DOHH2 (cell line): ENCODE results near the gene RAB7A.

Experiments
- EZH2phosphoT487 ChIP-seq: fragments of 200-600 bp; sonication (generic); IDR thresholded peaks from 2 replicates; pipeline ENCODE4 v1.6.1; 2017; ENCODE audit warnings: borderline replicate concordance, mild to moderate bottlenecking, antibody characterized with exemption, low read length, moderate library complexity, mixed read lengths
- TF ChIP-seq, protein P1 (sequence below): fragments of 200-600 bp; sonication (generic); IDR thresholded peaks from one replicate; pipeline ENCODE4 v1.5.1; 2014; ENCODE audit warnings: antibody characterized with exemption, mild to moderate bottlenecking, low read depth, low read length; ENCODE audit not compliant: poor library complexity, severe bottlenecking

DNA sequence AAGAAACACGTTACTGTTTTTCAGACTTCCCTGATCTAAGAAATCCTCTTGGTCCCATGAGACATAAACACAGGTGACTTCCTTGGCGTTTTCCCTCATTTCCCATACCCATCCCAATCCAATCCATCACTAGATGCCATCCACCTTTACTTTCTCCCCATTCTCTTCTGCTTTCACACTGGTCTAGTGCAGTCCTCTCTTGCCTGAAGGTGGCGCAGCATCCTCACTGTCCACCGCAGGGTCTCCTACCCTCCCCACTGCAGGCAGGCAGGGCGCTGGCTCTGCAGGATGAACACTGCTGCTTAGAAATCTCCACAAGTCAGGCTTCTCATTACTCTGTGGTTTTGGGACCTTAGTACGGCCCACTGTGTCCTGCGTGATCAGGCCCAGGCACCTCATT lies 58.2 kb downstream of the RAB7A start:
- TF ChIP-seq, protein P1, sequence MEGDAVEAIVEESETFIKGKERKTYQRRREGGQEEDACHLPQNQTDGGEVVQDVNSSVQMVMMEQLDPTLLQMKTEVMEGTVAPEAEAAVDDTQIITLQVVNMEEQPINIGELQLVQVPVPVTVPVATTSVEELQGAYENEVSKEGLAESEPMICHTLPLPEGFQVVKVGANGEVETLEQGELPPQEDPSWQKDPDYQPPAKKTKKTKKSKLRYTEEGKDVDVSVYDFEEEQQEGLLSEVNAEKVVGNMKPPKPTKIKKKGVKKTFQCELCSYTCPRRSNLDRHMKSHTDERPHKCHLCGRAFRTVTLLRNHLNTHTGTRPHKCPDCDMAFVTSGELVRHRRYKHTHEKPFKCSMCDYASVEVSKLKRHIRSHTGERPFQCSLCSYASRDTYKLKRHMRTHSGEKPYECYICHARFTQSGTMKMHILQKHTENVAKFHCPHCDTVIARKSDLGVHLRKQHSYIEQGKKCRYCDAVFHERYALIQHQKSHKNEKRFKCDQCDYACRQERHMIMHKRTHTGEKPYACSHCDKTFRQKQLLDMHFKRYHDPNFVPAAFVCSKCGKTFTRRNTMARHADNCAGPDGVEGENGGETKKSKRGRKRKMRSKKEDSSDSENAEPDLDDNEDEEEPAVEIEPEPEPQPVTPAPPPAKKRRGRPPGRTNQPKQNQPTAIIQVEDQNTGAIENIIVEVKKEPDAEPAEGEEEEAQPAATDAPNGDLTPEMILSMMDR = peak; percentile 87
- TF ChIP-seq EZH2phosphoT487 = no peak
